GM21515 (cell line): ENCODE data around the gene CPNE5.
"Not testable (repeated sequence)": the region's sequence is repeated elsewhere in the genome, so short reads cannot be mapped to it uniquely, and the experiment has no call there.

ENCODE experiments used
- ATAC-seq: cut with Tn5 transposase; IDR thresholded peaks from one replicate; pipeline ENCODE4 v1.9.1; 2021; ENCODE audit not compliant: unreplicated experiment

The CPNE5 gene

DNA sequence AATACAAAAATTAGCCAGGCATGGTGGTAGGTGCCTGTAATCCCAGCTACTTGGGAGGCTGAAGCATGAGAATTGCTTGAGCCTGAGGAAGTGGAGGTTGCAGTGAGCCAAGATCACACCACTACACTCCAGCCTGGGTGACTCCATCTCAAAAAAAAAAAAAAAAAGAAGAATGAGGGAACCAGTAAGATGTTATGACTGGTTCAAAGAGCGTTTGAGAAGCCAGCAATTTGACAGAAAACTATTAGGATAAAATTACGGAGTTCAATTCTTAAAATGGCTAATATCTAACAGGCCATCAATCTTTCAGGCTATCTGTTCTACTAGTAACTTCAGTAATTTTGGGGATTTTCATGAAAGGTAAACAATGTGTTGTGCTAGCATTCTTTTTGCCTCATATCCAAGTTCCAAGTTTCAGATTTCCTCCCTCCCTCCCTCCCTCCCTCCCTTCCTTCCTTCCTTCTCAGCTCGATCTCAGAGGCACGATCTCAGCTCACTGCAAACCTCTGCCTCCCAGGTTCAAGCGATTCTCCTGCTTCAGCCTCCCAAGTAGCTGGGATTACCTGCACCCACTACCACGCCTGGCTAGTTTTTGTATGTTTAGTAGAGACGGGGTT lies 134.2 kb downstream of the CPNE5 start:
- not testable (repeated sequence) for ATAC-seq

DNA sequence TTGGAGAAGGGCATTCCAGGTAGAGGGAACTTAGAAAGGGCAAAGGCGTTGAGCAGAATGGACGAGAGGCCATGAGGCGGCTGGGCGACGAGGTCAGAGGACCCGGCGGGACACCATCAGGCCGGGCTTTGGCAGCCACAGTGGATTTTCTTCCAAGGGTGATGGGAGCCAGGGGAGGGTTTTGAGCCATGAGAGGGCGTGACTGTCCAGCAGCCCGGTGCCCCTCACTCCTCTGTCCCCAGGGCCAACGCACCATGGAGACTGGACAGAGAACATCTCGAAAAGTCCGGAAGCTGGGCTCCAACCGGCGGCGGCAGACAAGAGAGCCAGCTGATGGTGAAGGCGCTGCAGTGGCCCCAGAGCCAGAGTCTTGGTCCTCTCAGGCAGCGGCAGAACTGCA lies 135.3 kb downstream of the CPNE5 start:
- ATAC-seq = no peak

DNA sequence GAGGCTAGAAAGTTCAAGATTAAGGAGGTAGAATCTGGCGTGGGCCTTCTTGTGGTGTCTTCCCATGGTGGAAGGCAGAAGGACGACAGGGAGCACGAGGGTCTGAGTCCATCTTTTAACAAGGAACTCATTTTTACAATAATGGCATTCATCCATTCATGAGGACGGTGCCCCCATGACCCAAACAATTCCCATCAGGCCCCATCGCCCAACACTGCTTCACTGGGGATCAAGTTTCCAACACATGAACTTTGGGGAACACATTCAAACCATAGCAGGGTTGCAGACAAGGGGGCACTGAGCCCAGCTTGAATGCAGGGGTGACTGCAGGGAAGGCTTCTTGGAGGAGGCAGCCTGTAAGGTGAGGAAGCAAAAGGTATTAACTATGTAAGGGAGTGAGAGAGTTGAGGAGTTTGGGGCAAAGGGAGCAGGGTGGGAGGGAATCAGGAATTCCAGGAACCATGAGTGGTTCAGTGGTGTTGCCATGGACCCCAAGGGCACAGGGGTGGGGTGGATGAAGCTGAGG lies 136.1 kb downstream of the CPNE5 start:
- no peak for ATAC-seq

DNA sequence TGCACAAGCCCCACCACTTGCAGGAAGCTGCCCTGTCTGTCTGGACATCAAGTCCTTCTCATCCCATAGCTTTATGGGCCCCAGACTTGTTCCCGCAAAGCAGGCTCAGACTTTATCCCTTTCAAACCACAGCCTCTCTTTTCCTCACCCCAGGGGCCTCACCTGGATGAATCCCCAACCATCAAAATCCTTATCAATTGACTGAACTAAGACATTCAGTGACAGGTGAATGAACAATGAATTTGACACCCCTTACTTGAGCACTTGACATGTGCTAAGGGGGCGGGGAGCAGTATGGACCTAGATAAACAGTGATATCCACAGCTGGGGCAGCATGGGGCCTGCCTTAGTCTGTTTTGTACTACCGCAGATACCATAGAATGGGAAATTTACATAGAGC lies 136.6 kb downstream of the CPNE5 start:
- no peak for ATAC-seq

DNA sequence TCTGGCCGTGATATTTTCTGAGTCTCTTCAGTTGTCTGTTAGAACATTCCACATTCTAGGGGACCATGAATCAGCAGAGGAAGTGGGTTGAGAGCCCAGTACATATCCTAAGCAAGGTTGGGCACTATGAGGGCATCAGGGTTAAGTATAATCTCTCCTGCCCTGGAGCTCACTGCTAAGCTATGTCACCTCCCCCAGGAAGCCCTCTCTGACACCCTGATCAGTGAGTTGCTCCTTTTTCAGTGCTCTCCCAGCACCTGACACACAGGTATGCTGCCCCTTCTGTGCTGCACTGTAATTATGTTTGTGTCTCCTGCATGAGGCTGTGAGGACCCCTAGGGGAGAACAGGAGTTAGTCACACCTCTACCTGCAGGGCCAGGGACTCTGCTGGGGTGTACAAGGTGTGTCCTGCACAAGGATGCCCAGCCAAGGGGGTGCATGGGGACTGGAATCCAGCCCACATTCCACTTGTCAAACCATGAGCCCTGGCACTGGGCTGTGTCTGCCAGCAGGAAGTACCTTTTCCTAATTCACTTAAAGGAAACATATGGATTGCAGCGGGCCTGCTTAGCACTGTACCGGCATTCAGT lies 137.7 kb downstream of the CPNE5 start:
- no peak for ATAC-seq

DNA sequence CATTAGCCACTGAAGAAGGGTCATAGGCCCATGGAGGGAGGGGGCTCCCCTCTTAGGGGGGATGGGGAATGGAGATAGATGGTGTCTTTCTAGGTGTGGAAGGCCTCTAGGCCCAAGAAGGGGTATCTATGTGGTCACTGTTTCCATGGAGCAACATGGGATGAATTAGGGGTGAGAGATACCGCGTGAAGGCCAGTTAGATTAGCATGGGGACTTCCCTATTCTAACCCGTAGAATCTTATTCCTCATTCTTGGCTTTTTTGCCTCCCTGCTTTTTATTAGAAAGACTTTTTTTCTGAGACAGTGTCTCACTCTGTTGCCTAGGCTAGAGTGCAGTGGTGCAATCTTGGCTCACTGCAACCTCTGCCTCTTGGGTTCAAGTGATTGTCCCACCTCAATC lies 138.4 kb downstream of the CPNE5 start:
- ATAC-seq = no peak

DNA sequence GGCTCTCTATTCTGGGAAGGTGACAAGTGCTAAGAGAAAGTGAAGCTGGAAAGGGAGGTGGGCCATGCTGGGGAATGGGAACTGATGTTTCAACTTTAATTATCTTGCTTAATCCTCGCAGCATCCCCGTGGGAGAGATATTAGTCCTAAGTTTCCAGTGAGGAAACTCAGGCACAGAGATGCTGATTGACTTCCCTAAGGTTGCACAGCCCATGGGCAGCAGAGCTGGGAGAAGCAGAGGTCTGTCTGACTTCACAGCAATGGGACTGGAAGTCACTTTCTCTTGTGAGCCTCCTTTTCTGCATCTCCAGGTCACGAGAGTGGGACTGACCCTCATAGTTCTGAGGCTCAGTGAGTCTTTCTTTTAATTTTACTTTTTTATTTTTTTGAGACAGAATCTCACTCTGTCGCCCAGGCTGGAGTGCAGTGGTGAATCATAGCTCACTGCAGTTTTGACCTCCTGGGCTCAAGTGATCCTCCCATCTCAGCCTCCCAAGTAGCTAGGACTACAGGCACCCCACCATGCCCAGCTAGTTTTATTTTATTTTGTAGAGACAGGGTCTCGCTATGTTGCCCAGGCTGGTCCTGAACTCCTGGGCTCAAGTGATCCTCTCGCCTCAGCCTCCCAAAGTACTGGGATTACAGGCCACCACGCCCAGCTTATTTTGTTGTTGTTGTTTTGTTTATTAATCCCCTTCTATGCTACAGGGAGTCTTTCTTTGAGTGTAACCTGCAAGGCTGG lies 139.0 kb downstream of the CPNE5 start:
- ATAC-seq = no peak

DNA sequence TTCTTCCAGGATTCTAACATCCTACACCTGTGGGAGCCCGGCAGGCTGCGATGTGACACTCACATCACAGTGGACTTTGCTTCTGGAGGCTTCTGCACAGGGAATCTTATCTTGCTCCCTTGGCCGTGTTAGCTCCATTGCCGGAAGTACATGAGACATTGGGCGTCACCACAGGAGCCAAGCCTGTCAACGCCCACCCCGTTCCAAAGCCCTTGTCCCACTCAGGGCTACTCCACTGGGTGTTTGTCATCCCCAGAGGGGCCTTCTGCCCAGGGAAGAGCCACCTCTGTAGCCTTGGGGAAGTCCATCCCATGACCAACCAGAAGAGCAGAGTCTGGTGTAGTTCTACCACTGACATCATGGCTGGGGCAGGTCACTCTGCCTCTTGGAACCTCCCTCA lies 139.9 kb downstream of the CPNE5 start:
- ATAC-seq = no peak

DNA sequence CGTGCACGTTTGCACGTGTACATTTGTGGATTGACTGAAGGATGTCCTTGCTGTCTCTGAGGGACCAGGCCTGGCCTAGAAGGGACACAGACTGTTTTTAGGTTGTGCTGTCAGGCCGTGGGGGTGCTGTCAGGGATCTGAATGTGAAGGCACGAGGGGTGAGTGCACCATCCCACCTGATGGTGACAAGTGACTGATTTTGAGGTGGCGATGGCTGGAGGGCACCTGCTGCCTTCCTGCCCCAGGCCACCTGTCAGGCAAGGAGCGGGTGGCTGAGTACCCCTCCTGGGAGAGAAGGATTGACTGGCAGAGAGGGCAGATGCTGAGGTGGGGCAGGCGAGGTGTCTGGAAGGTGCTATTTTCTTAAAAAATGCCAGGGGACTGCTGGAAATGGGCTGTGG lies 140.4 kb downstream of the CPNE5 start:
- ATAC-seq = no peak

DNA sequence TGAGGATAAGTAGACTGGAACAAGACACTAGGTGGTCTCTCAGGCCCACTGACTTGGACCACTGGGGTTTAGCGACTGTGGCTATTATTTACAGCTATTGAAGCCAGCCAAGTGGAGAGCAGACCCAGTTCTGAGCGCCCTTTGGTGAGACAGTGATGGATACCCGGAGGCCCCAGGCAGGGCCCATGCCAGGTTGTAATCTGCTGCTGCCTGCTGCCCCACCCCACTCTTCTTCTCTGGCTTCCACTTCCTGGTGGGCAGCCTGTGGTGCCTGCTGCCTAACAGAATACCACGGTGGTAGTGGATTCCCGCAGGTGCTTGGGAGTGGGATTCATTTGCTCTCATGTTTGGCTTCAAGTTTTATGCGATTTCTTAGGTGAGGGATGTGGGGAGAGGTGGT lies 141.0 kb downstream of the CPNE5 start:
- no peak for ATAC-seq

DNA sequence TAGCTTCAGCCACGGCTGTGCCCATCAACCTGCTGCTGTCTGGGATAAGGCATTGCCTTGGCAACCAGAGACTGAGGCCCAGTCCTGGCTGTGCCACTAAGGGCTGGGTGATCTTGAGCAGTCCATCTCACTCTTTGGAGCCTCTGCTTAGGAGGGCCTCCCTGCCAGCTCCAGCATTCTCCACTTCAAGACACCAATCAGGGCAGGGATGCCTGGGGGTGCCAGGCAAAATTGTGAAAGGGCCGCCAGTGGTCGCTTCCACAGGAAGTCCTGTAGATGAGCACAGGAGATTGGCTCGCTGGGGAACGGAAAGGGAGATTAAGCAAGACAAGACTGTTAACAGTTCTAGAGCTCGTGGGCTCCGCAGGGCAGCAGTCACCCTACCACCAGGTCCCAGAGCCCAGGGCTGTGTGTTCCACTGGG lies 141.8 kb downstream of the CPNE5 start, which contains the start of gene RAB44:
RAB44 (plus strand) TSS at position 346 of the 423 bp plus-strand sequence. CDS start 6,410 bp downstream, outside the sequence.
- ATAC-seq = no peak

DNA sequence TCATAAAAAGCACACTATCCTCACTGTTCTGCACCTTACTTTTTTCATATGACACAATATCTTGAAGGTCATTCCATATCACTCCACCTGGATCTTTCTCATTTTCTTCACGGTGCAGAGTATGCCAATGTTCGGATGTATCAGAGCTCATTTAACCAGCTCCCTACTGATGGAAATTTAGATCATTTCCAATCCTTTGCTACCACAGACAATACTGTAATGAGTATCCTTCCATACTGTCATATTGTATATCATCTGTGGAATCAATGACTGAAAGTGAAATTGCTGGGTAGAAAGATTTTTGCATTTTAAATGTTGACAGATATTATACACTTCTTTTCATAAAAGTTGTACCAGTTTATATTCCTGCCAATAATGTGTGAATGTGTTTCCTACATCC lies 143.8 kb downstream of the CPNE5 start:
- ATAC-seq = no peak

DNA sequence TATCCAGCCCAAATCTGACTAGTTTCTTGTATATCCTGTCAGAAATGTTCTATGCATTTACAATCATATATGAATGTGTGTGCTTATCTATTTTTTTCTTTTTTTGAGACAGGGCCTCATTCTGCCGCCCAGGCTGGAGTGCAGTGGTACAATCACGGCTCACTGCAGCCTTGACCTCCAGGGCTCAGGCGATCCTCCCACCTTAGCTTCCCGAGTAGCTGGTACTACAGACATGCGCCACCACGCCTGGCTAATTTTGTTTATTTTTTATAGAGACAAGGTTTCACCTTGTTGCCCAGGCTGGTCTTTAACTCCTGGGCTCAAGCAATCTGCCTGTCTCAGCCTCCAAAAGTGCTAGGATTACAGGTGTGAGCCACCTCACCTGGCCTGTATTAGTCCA lies 144.6 kb downstream of the CPNE5 start:
- no peak for ATAC-seq

DNA sequence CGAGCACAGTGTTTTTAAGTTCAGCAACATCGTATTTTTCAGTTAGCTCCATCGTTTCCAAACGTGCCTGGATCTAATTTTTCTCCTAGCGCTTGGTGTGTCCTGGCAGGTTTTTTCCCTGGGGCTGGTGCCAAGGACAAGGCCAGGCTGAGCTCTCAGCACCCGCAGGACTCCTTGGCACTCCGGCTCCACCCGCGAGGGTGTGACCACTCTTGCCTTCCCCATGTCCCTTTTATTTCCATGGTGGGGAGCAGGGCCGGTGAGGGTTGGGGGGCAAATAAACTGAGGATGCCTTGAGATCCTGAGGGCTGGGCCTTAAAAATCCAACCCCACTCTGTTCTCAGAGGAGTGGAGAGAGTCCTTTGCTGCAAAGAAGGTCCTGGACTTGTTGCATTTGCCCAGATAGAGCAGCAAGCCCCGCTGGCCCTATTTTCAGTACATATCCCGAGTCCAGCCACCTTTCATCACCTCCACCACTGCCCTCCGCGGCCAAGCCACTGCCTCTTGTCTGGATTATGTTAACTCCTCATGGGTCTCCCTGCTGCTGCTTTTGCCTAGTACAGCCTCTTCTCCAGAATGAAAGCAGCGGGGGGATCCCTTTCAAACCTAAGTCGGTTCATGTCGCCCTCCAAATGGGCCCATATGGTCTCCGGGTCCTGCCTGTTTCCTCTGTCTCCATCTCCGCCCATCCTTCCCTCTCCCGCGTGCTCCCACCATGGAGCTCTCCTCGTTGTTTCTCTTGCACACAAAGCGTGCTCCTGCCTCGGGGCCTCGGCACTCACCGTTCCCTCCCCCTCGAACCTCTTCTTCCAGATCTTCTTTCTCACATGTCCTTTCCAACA lies 146.2 kb downstream of the CPNE5 start:
- ATAC-seq = no peak

DNA sequence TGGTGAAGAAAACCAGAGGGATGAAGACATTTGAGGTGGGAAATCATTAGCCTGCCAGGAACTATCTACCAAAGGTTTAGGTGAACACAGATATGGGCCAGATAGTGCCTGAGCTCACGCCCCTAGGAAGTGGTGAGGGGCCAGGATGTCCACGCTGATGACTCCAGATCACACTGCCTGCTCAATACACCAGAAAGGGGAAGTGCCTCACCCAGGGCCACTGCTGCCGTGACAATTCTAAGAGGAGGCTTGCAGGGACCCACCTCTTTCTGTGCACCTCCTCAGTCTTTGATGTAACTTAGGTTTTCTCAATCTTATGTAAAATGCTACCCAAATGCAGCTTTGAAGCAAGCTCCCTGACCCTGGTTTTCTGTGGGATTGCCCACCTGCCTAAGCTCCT lies 147.0 kb downstream of the CPNE5 start:
- peak; percentile 43 for ATAC-seq

DNA sequence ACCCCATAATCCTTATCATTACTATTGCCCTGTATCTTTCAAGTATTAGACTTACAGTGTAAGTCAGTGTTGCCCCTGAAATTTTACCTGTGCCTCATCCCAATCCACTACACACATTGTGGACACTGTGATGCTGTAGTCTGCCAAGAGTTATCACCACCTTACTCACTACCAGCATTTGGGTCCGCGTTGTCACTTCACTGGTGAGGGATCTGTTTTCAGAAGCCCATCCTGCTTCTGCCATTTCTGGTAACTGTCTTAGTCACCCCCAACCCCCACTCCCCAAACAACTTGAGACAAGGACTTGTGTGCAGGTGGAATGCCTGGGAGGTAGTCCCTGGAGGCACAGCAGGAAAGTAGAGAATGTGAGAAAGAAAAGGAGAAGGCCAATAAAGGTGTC lies 147.6 kb downstream of the CPNE5 start:
- no peak for ATAC-seq

DNA sequence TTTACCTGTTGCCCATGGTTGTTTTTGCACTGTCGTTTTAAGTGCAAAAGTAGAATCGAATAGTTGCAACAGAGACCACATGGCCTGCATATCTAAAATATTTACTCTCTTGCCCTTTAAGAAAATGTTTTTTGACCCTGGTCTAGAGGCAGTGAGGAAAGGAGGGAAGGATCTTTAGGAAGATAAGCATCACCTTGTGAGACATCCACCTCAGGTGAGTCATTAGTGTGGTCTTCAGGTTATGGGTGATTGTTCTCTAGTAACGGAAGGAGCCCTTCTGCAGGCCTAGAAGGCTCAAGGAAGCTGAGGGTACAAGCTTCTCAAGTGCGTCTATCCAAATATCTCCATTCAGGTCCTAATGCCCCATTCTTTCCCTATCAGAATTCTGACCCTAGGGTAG lies 148.2 kb downstream of the CPNE5 start:
- no peak for ATAC-seq
